Measurements from ENCODE around the gene SNX8.

- TF ChIP-seq CTCF (IDR thresholded peaks at IDR 0.05; ENCODE audit: low read depth, low read length) (no peak), EZH2phosphoT487 (IDR thresholded peaks at IDR 0.05; ENCODE audit: low read depth) (no peak)
Measured at GRCh38 chr7:2215851-2216250, 98.4 kb downstream of the SNX8 start.
